Panc1 (cell line): ENCODE data around the gene PXK. TPM values are rescaled to one million over a fixed set of nuclear protein-coding genes. Genes with fewer than 3 reads are reported as not detected.

ENCODE experiments used
- ATAC-seq: fragments of 200-7000 bp; cut with Tn5 transposase; 2 replicates; pipeline ENCODE4 v1.9.1; 2020; ENCODE audit warnings: mild to moderate bottlenecking, moderate library complexity
- BruUV-seq: library from RNA; stranded (reverse); fragments of 400-500 nt; replicated peaks from 2 replicates; lab custom pipeline; 2021; lab: Mats Ljungman, UMichigan
- CTCF ChIA-PET: fragments of 300-600 bp; sonication (Branson Sonifier 250); formaldehyde crosslinking; loops from one replicate; lab custom pipeline; 2022; ENCODE audit warnings: antibody characterized with exemption; lab: Charles Lee
- POLR2A ChIA-PET: fragments of 300-600 bp; sonication (Branson Sonifier 250); formaldehyde crosslinking; loops from one replicate; lab custom pipeline; 2022; ENCODE audit warnings: antibody characterized with exemption; lab: Charles Lee
- DNase-seq: peaks from one replicate; pipeline ENCODE4 v3.0.0-alpha.2; 2010; ENCODE audit warnings: low read depth, low spot score
- H3K27ac ChIP-seq: 2 replicates; pipeline ENCODE4 v1.5.1; 2011; ENCODE audit warnings: mild to moderate bottlenecking, low read length, inconsistent platforms
- H3K27me3 ChIP-seq: fragments of 200-500 bp; sonication (Bioruptor generic); 2 replicates; pipeline ENCODE4 v1.6.0; 2014; ENCODE audit warnings: low read length, inconsistent platforms; ENCODE audit not compliant: control insufficient read depth, insufficient read depth
- H3K36me3 ChIP-seq: fragments of 200-500 bp; sonication (Bioruptor generic); 2 replicates; pipeline ENCODE4 v1.5.1; 2014; ENCODE audit warnings: inconsistent platforms, mild to moderate bottlenecking, low read length, moderate library complexity; ENCODE audit not compliant: control insufficient read depth, insufficient read depth
- H3K4me1 ChIP-seq: 2 replicates; pipeline ENCODE4 v1.5.1; 2011; ENCODE audit warnings: inconsistent platforms, mild to moderate bottlenecking, low read length, moderate library complexity; ENCODE audit not compliant: control insufficient read depth, insufficient read depth
- H3K4me3 ChIP-seq, 2 experiments: 2 replicates each; pipeline ENCODE4 v1.5.1; 2011 to 2012; ENCODE audit warnings: low read depth in 2 of 2, low read length in 2 of 2, mild to moderate bottlenecking in 2 of 2, inconsistent platforms in 1 of 2, moderate library complexity in 1 of 2
- H3K9me3 ChIP-seq: fragments of 200-500 bp; sonication (Bioruptor generic); 2 replicates; pipeline ENCODE4 v1.5.1; 2014; ENCODE audit warnings: low read depth, mild to moderate bottlenecking, inconsistent platforms, low read length, moderate library complexity; ENCODE audit not compliant: control insufficient read depth, insufficient read depth
- POLR2AphosphoS5 ChIP-seq: IDR thresholded peaks from 2 replicates; pipeline ENCODE4 v1.6.1; 2012; ENCODE audit warnings: mild to moderate bottlenecking, low read depth, low read length, moderate library complexity
- SIN3A ChIP-seq: IDR thresholded peaks from 2 replicates; pipeline ENCODE4 v1.6.1; 2012; ENCODE audit warnings: low read depth, mild to moderate bottlenecking, low read length, moderate library complexity, borderline replicate concordance; ENCODE audit not compliant: insufficient read depth
- TCF7L2 ChIP-seq: IDR thresholded peaks from 2 replicates; pipeline ENCODE4 v1.6.1; 2011; ENCODE audit warnings: mild to moderate bottlenecking, low read depth, low read length, inconsistent platforms
- in situ Hi-C: cut with HindIII; loops from 2 replicates; pipeline ENCODE4 v1.10.0; 2016; ENCODE audit warnings: low sequenced_read_pairs, low pct_unique_long_range_greater_than_20kb
- intact Hi-C: fragments of 100-400 bp; cut with micrococcal nuclease; formaldehyde crosslinking; loops from one replicate; pipeline ENCODE4 v1.10.0; 2022; ENCODE audit not compliant: unreplicated experiment
- total RNA-seq: library from RNA; stranded (reverse); gene quantifications from one replicate; pipeline ENCODE4 v1.2.1, GENCODE V29; 2021; ENCODE audit not compliant: unreplicated experiment
- TF ChIP-seq, protein P1 (sequence below): fragments of 450-650 bp; IDR thresholded peaks from 2 replicates; pipeline ENCODE4 v1.5.1; 2017; ENCODE audit warnings: mild to moderate bottlenecking
- TF ChIP-seq, protein P2 (sequence below), 2 experiments: IDR thresholded peaks; 2 replicates each; pipeline ENCODE4 v1.6.1; 2011 to 2012; ENCODE audit warnings: low read depth in 2 of 2, control low read depth in 1 of 2, low read length in 1 of 2, mild to moderate bottlenecking in 1 of 2, moderate library complexity in 1 of 2; ENCODE audit not compliant: insufficient read depth in 1 of 2

PXK gene
- total RNA-seq, 1 experiment from 2014 or later = 14.2 TPM

DNA sequence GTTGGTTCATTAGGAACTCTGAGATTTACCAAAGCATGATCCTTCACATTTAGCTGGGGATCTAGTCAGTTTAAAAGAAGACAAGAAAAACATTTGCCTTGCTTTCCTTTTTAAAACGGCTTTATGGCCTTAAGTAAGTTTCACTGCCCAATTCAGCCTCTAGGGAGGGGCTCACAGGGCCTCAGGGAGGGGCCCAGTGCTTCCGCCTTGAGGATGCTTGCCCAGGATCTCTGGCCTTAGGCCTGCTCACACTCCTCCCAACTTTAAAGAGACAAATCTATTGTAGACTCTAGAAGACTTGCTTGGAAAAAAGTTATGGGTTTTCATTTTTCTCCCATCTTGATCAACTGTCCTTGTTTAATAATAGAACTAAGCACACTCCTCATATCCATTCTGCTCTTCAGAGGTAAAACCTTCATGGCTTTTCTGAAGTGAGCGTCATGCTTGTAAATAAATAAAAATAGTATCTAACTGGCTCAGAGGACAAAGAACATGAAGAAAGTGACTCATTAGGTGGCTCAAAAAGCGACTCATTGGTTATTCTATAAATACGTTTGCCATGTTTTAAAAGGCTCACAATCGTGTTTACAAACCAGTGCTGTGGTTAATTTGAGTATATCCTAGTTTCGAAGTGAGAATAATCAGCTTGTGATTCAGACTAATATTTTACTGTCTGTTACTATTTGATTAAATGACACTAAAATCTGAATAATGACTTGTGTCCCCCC is 87.3 kb downstream of the PXK start:
- in situ Hi-C loops = no loop called here
- ChIA-PET CTCF (no interaction called here), POLR2A (no interaction called here)
- H3K27ac ChIP-seq = no peak overlapping the region
- H3K9me3 ChIP-seq = no peaks in the 10 kb centered on the region
- TF ChIP-seq, protein P1, sequence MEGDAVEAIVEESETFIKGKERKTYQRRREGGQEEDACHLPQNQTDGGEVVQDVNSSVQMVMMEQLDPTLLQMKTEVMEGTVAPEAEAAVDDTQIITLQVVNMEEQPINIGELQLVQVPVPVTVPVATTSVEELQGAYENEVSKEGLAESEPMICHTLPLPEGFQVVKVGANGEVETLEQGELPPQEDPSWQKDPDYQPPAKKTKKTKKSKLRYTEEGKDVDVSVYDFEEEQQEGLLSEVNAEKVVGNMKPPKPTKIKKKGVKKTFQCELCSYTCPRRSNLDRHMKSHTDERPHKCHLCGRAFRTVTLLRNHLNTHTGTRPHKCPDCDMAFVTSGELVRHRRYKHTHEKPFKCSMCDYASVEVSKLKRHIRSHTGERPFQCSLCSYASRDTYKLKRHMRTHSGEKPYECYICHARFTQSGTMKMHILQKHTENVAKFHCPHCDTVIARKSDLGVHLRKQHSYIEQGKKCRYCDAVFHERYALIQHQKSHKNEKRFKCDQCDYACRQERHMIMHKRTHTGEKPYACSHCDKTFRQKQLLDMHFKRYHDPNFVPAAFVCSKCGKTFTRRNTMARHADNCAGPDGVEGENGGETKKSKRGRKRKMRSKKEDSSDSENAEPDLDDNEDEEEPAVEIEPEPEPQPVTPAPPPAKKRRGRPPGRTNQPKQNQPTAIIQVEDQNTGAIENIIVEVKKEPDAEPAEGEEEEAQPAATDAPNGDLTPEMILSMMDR = no peak
- no peak for TF ChIP-seq TCF7L2
- TF ChIP-seq SIN3A = no peak
- TF ChIP-seq, protein P2, sequence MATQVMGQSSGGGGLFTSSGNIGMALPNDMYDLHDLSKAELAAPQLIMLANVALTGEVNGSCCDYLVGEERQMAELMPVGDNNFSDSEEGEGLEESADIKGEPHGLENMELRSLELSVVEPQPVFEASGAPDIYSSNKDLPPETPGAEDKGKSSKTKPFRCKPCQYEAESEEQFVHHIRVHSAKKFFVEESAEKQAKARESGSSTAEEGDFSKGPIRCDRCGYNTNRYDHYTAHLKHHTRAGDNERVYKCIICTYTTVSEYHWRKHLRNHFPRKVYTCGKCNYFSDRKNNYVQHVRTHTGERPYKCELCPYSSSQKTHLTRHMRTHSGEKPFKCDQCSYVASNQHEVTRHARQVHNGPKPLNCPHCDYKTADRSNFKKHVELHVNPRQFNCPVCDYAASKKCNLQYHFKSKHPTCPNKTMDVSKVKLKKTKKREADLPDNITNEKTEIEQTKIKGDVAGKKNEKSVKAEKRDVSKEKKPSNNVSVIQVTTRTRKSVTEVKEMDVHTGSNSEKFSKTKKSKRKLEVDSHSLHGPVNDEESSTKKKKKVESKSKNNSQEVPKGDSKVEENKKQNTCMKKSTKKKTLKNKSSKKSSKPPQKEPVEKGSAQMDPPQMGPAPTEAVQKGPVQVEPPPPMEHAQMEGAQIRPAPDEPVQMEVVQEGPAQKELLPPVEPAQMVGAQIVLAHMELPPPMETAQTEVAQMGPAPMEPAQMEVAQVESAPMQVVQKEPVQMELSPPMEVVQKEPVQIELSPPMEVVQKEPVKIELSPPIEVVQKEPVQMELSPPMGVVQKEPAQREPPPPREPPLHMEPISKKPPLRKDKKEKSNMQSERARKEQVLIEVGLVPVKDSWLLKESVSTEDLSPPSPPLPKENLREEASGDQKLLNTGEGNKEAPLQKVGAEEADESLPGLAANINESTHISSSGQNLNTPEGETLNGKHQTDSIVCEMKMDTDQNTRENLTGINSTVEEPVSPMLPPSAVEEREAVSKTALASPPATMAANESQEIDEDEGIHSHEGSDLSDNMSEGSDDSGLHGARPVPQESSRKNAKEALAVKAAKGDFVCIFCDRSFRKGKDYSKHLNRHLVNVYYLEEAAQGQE (IDR thresholded peaks at IDR 0.05; ENCODE audit: insufficient read depth in 1 of 2, low read depth in 2 of 2, low read length in 1 of 2) = no peak
- no peak for TF ChIP-seq POLR2AphosphoS5
- H3K27me3 ChIP-seq = no peaks in the 10 kb centered on the region
- H3K36me3 ChIP-seq = no peaks in the 10 kb centered on the region
- H3K4me1 ChIP-seq = no peaks in the 10 kb centered on the region; the same call in 1 of the 2 replicates
- no peak for DNase-seq
- ATAC-seq = no peak
- no TSS peak for BruUV-seq
- intact Hi-C loops = loop anchor here (10.0 kb wide), 1 partner anchor 235 kb away; no protein-coding TSS in a partner anchor
- no peak overlapping the region for H3K4me3 ChIP-seq

DNA sequence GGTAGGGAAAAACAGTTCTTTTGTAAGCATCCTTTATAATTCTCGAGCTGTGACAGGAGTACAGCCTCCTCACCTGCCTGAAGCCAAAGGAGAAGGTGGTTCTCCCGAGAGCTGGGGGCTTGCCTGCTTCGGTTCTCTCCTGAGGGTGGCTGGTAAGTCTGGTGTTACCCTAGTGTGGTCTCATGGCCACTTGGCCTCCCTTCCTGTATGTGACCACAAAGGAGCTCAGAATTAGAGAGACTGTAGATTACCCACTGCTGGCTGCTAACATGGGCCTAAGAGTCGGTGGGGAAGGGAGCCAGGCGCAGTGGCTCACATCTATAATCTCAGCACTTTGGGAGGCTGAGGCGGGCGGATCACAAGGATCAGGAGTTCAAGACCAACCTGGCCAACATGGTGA is 88.3 kb downstream of the PXK start:
- Histone ChIP-seq H3K9me3 (no peaks in the 10 kb centered on the region), H3K4me1 (no peaks in the 10 kb centered on the region; the same call in 1 of the 2 replicates), H3K27me3 (no peaks in the 10 kb centered on the region), H3K36me3 (no peaks in the 10 kb centered on the region), H3K27ac (no peak overlapping the region), H3K4me3 (no peak overlapping the region)
- ATAC-seq = no peak
- BruUV-seq = no TSS peak
- ChIA-PET CTCF (no interaction called here), POLR2A (interaction anchor here (0.5 kb wide), 1 partner anchor 90 kb away, joined by 4 read pairs; no protein-coding TSS in a partner anchor)
- in situ Hi-C loops = no loop called here
- TF ChIP-seq, protein P2 (IDR thresholded peaks at IDR 0.05; ENCODE audit: insufficient read depth in 1 of 2, low read depth in 2 of 2, low read length in 1 of 2) = no peak
- DNase-seq = no peak
- intact Hi-C loops = no loop called here
